ENCODE results near the gene RBBP8NL.

The RBBP8NL gene

GRCh38 chr20:62444286-62444685, 16.9 kb upstream of the RBBP8NL start:
- no peaks in the 10 kb centered on the region for H3K9me2 ChIP-seq (ENCODE audit: low read depth, low read length)
- H3K9ac ChIP-seq (ENCODE audit: low read length), result no peak overlapping the region
- H3K36me3 ChIP-seq (ENCODE audit: insufficient read depth, low read length), result no peaks in the 10 kb centered on the region
- no peak overlapping the region for H2AFZ ChIP-seq (ENCODE audit: low read length)
- H3K27ac ChIP-seq (ENCODE audit: low read depth, low read length, poor library complexity, severe bottlenecking), result no peak overlapping the region
- H3K9me3 ChIP-seq (ENCODE audit: low read length), result no peaks in the 10 kb centered on the region
- peaks cover 6% of the 10 kb centered on the region; the same call in 1 of the 2 replicates for H3K27me3 ChIP-seq (ENCODE audit: insufficient read depth, low read length)
- H3K79me2 ChIP-seq (ENCODE audit: insufficient read depth, low read length), result no peaks in the 10 kb centered on the region
- H3K4me3 ChIP-seq (ENCODE audit: low read depth, low read length, poor library complexity, severe bottlenecking), result no peak overlapping the region
- H3K4me1 ChIP-seq (ENCODE audit: insufficient read depth, low read length, severe bottlenecking), result no peaks in the 10 kb centered on the region
- H3F3A ChIP-seq (ENCODE audit: insufficient read depth, low read length), result no peaks in the 10 kb centered on the region
- TF ChIP-seq CTCF (IDR thresholded peaks at IDR 0.05; ENCODE audit: low read length) (no peak), EZH2 (IDR thresholded peaks at IDR 0.05; ENCODE audit: borderline replicate concordance, low read length) (no peak)
- H3K4me2 ChIP-seq (ENCODE audit: low read length), result no peak overlapping the region
- no peaks in the 10 kb centered on the region for H4K20me1 ChIP-seq (ENCODE audit: insufficient read depth, low read length)

- no peak overlapping the region for H3K9ac ChIP-seq (ENCODE audit: low read length)
- H3K4me1 ChIP-seq (ENCODE audit: insufficient read depth, low read length, severe bottlenecking), result no peaks in the 10 kb centered on the region
- H3K36me3 ChIP-seq (ENCODE audit: insufficient read depth, low read length), result no peaks in the 10 kb centered on the region
- H3K79me2 ChIP-seq (ENCODE audit: insufficient read depth, low read length), result no peaks in the 10 kb centered on the region
- H2AFZ ChIP-seq (ENCODE audit: low read length), result no peak overlapping the region
- no peaks in the 10 kb centered on the region for H3K9me2 ChIP-seq (ENCODE audit: low read depth, low read length)
- H3K27me3 ChIP-seq (ENCODE audit: insufficient read depth, low read length), result peaks cover 6% of the 10 kb centered on the region; the same call in 1 of the 2 replicates
- no peaks in the 10 kb centered on the region for H3F3A ChIP-seq (ENCODE audit: insufficient read depth, low read length)
- H3K4me2 ChIP-seq (ENCODE audit: low read length), result no peak overlapping the region
- H4K20me1 ChIP-seq (ENCODE audit: insufficient read depth, low read length), result no peaks in the 10 kb centered on the region
- no peak for TF ChIP-seq CTCF (IDR thresholded peaks at IDR 0.05; ENCODE audit: low read length)
- TF ChIP-seq EZH2 (IDR thresholded peaks at IDR 0.05; ENCODE audit: borderline replicate concordance, low read length), result no peak
- H3K9me3 ChIP-seq (ENCODE audit: low read length), result no peaks in the 10 kb centered on the region
- no peak overlapping the region for H3K4me3 ChIP-seq (ENCODE audit: low read depth, low read length, poor library complexity, severe bottlenecking)
- no peak overlapping the region for H3K27ac ChIP-seq (ENCODE audit: low read depth, low read length, poor library complexity, severe bottlenecking)
Observed at GRCh38 chr20:62441987-62442539, 14.7 kb upstream of the RBBP8NL start.

- TF ChIP-seq EZH2 (IDR thresholded peaks at IDR 0.05; ENCODE audit: borderline replicate concordance, low read length) (no peak), CTCF (IDR thresholded peaks at IDR 0.05; ENCODE audit: low read length) (no peak)
- Histone ChIP-seq H3K9me3 (ENCODE audit: low read length) (no peaks in the 10 kb centered on the region), H2AFZ (ENCODE audit: low read length) (no peak overlapping the region), H3K27me3 (ENCODE audit: insufficient read depth, low read length) (peaks cover 12% of the 10 kb centered on the region; the same call in 1 of the 2 replicates), H3K4me2 (ENCODE audit: low read length) (no peak overlapping the region), H3K9ac (ENCODE audit: low read length) (no peak overlapping the region), H3K4me1 (ENCODE audit: insufficient read depth, low read length, severe bottlenecking) (no peaks in the 10 kb centered on the region), H3K4me3 (ENCODE audit: low read depth, low read length, poor library complexity, severe bottlenecking) (no peak overlapping the region), H3F3A (ENCODE audit: insufficient read depth, low read length) (no peaks in the 10 kb centered on the region), H3K27ac (ENCODE audit: low read depth, low read length, poor library complexity, severe bottlenecking) (no peak overlapping the region), H3K36me3 (ENCODE audit: insufficient read depth, low read length) (no peaks in the 10 kb centered on the region), H3K79me2 (ENCODE audit: insufficient read depth, low read length) (no peaks in the 10 kb centered on the region), H4K20me1 (ENCODE audit: insufficient read depth, low read length) (no peaks in the 10 kb centered on the region), H3K9me2 (ENCODE audit: low read depth, low read length) (no peaks in the 10 kb centered on the region)
Observed at GRCh38 chr20:62439218-62439617, 11.9 kb upstream of the RBBP8NL start.

All from OCI-LY1 (cell line).